C4-2B (cell line): ENCODE measurements around the gene GRK3.
A peak's percentile ranks its signal among the peaks of the same experiment; 100 is the strongest.
"Not testable (repeated sequence)": the region's sequence is repeated elsewhere in the genome, so short reads cannot be mapped to it uniquely, and the experiment has no call there.

Experiments used
- H3K27ac ChIP-seq: fragments of 450-650 bp; 2 replicates; pipeline ENCODE4 v1.5.1; 2017
- CTCF ChIP-seq: fragments of 450-650 bp; conservative IDR thresholded peaks from 2 replicates; pipeline ENCODE4 v1.5.1; 2017; ENCODE audit warnings: mild to moderate bottlenecking
- ZFX ChIP-seq: fragments of 450-650 bp; IDR thresholded peaks from 2 replicates; pipeline ENCODE4 v1.6.1; 2017

The GRK3 gene

GRCh38 chr22:25566186-25566897 is 1.9 kb downstream of the GRK3 start:
- TF ChIP-seq ZFX, result no peak
- TF ChIP-seq CTCF, result no peak
- H3K27ac ChIP-seq, result no peak overlapping the region

- no peak overlapping the region for H3K27ac ChIP-seq
- TF ChIP-seq CTCF (no peak), ZFX (no peak)
Measured at GRCh38 chr22:25566898-25567235, 2.4 kb downstream of the GRK3 start.

- no peak overlapping the region for H3K27ac ChIP-seq
- no peak for TF ChIP-seq ZFX
- TF ChIP-seq CTCF, result peak; percentile 51
Measured at GRCh38 chr22:25567251-25567675, 2.8 kb downstream of the GRK3 start.

GRCh38 chr22:25568066-25568465 is 3.6 kb downstream of the GRK3 start:
- H3K27ac ChIP-seq, result not testable (repeated sequence)

GRCh38 chr22:25569361-25569760 is 4.9 kb downstream of the GRK3 start:
- no peak overlapping the region for H3K27ac ChIP-seq
- TF ChIP-seq CTCF (no peak), ZFX (no peak)

GRCh38 chr22:25569983-25570382 is 5.5 kb downstream of the GRK3 start:
- TF ChIP-seq CTCF (no peak), ZFX (no peak)
- no peak overlapping the region for H3K27ac ChIP-seq

GRCh38 chr22:25570486-25570885 is 6.0 kb downstream of the GRK3 start:
- TF ChIP-seq ZFX (no peak), CTCF (no peak)
- no peak overlapping the region for H3K27ac ChIP-seq

- not testable (repeated sequence) for H3K27ac ChIP-seq
Measured at GRCh38 chr22:25571969-25572707, 7.7 kb downstream of the GRK3 start.
